ENCODE measurements around the gene NUP42. TPM values are rescaled to one million over a fixed set of nuclear protein-coding genes. Genes with fewer than 3 reads are reported as not detected.

The NUP42 gene
- total RNA-seq, 1 donor from 2014 or later = 32.4 TPM

DNA sequence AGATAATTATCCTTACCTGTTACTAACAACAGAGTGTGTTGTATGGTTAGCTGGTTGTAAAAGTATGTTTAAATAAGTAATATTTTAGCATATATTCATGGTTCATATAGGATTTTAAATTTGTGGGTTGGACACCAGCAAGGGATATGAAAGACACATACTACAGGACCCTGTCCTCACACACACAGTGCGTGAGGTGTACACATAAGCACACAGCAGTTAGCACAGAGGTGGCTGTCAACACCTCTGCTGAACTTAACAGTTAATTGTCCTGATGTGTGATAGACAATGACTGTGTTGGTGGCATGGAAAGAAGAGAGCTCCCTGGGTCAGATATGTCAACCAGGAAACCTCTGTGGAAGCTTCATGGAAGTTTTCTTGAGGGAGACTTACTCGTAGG is 23.3 kb upstream of the NUP42 start:
- TF ChIP-seq CTCF (IDR thresholded peaks at IDR 0.05; ENCODE audit: unreplicated experiment) = no peak
- DNase-seq (ENCODE audit: low spot score) = no peak
- Mint-ChIP-seq H3K9me3 (ENCODE audit: unreplicated experiment) (no peaks in the 10 kb centered on the region), H3K4me1 (ENCODE audit: unreplicated experiment) (no peaks in the 10 kb centered on the region), H3K27ac (ENCODE audit: unreplicated experiment) (no peak overlapping the region), H3K27me3 (ENCODE audit: unreplicated experiment) (no peaks in the 10 kb centered on the region), H3K4me3 (ENCODE audit: unreplicated experiment) (no peak overlapping the region), H3K36me3 (ENCODE audit: low read depth, unreplicated experiment) (no peaks in the 10 kb centered on the region)

DNA sequence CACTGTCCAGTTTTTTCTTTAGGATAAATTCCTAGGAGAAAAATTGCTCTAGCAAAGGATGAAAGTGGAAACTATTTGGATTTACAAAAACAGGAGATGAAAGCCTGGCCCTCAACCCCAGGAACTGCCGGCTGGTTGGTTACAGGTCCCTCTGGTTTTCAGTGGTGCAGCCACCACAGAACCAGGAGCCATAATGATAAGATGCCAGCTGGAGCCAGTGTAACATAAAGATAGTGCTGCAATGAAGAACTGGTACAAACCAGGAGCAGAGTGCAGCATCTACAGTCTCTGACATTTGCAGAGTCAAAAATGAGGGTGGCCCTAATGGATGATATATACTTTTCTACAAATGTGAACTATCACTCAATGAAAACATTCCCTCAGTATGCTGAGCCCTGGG is 20.4 kb upstream of the NUP42 start:
- H3K4me1 Mint-ChIP-seq (ENCODE audit: unreplicated experiment) = no peaks in the 10 kb centered on the region
- TF ChIP-seq CTCF (IDR thresholded peaks at IDR 0.05; ENCODE audit: unreplicated experiment) = no peak
- H3K4me3 Mint-ChIP-seq (ENCODE audit: unreplicated experiment) = no peak overlapping the region
- H3K27ac Mint-ChIP-seq (ENCODE audit: unreplicated experiment) = no peak overlapping the region
- H3K27me3 Mint-ChIP-seq (ENCODE audit: unreplicated experiment) = no peaks in the 10 kb centered on the region
- no peaks in the 10 kb centered on the region for H3K9me3 Mint-ChIP-seq (ENCODE audit: unreplicated experiment)
- H3K36me3 Mint-ChIP-seq (ENCODE audit: low read depth, unreplicated experiment) = no peaks in the 10 kb centered on the region
- DNase-seq (ENCODE audit: low spot score) = no peak

- no peak for DNase-seq (ENCODE audit: low spot score)
- Mint-ChIP-seq H3K27ac (ENCODE audit: unreplicated experiment) (no peak overlapping the region), H3K4me3 (ENCODE audit: unreplicated experiment) (no peak overlapping the region), H3K27me3 (ENCODE audit: unreplicated experiment) (no peaks in the 10 kb centered on the region), H3K36me3 (ENCODE audit: low read depth, unreplicated experiment) (no peaks in the 10 kb centered on the region), H3K9me3 (ENCODE audit: unreplicated experiment) (no peaks in the 10 kb centered on the region), H3K4me1 (ENCODE audit: unreplicated experiment) (no peaks in the 10 kb centered on the region)
- no peak for TF ChIP-seq CTCF (IDR thresholded peaks at IDR 0.05; ENCODE audit: unreplicated experiment)
Measured at GRCh38 chr7:23164846-23165245, 17.0 kb upstream of the NUP42 start.

GRCh38 chr7:23165316-23165715 is 16.5 kb upstream of the NUP42 start:
- Mint-ChIP-seq H3K36me3 (ENCODE audit: low read depth, unreplicated experiment) (no peaks in the 10 kb centered on the region), H3K27ac (ENCODE audit: unreplicated experiment) (no peak overlapping the region), H3K9me3 (ENCODE audit: unreplicated experiment) (no peaks in the 10 kb centered on the region), H3K27me3 (ENCODE audit: unreplicated experiment) (no peaks in the 10 kb centered on the region), H3K4me1 (ENCODE audit: unreplicated experiment) (no peaks in the 10 kb centered on the region), H3K4me3 (ENCODE audit: unreplicated experiment) (no peak overlapping the region)
- no peak for TF ChIP-seq CTCF (IDR thresholded peaks at IDR 0.05; ENCODE audit: unreplicated experiment)
- DNase-seq (ENCODE audit: low spot score) = no peak

DNA sequence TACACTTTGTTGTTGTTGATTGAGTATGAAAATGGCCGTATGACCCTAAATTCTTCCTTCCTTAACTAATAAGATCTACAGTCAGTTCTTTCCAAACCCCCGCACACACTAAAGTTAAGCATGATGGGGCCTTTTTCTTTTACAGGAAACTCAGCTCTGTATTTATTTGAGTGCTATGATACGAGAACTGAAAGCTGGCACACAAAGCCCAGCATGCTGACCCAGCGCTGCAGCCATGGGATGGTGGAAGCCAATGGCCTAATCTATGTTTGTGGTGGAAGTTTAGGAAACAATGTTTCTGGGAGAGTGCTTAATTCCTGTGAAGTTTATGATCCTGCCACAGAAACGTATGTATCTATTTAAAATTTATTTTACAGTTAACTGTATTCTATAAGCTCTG is 14.2 kb upstream of the NUP42 start:
- DNase-seq (ENCODE audit: low spot score) = no peak
- no peaks in the 10 kb centered on the region for H3K27me3 Mint-ChIP-seq (ENCODE audit: unreplicated experiment)
- no peak overlapping the region for H3K27ac Mint-ChIP-seq (ENCODE audit: unreplicated experiment)
- no peak for TF ChIP-seq CTCF (IDR thresholded peaks at IDR 0.05; ENCODE audit: unreplicated experiment)
- H3K9me3 Mint-ChIP-seq (ENCODE audit: unreplicated experiment) = no peaks in the 10 kb centered on the region
- H3K36me3 Mint-ChIP-seq (ENCODE audit: low read depth, unreplicated experiment) = no peaks in the 10 kb centered on the region
- no peaks in the 10 kb centered on the region for H3K4me1 Mint-ChIP-seq (ENCODE audit: unreplicated experiment)
- no peak overlapping the region for H3K4me3 Mint-ChIP-seq (ENCODE audit: unreplicated experiment)

Data from endothelial cell (in vitro differentiated cells).